K562 (cell line): ENCODE data around the gene INTS4. TPM values are rescaled to one million over a fixed set of nuclear protein-coding genes. Genes with fewer than 3 reads are reported as not detected.

Experiments used
- CBX1 ChIP-seq: sonication (generic); IDR thresholded peaks from 2 replicates; pipeline ENCODE4 v1.6.1; 2016; ENCODE audit warnings: antibody characterized with exemption, low read depth, mild to moderate bottlenecking
- CHCHD3 ChIP-seq: fragments of 250-450 bp; sonication (Bioruptor Pico); IDR thresholded peaks from 2 replicates; pipeline ENCODE4 v2.1.2; 2022; ENCODE audit warnings: mild to moderate bottlenecking
- CHD4 ChIP-seq: fragments of 200-600 bp; sonication (generic); IDR thresholded peaks from 3 replicates; pipeline ENCODE4 v1.6.1; 2012; ENCODE audit warnings: low read depth, mild to moderate bottlenecking, mixed read lengths, low read length, inconsistent platforms; ENCODE audit not compliant: insufficient read depth, insufficient replicate concordance, poor library complexity, severe bottlenecking
- EHMT2 ChIP-seq: fragments of 450-650 bp; IDR thresholded peaks from 2 replicates; pipeline ENCODE4 v1.6.1; 2018; ENCODE audit warnings: antibody characterized with exemption
- ETS2 ChIP-seq: IDR thresholded peaks from 2 replicates; pipeline ENCODE4 v1.6.1; 2016; ENCODE audit warnings: borderline replicate concordance, missing genetic modification characterization, mild to moderate bottlenecking, moderate library complexity, missing compliant biosample characterization; ENCODE audit not compliant: poor library complexity, severe bottlenecking
- GATAD2B ChIP-seq: fragments of 450-650 bp; IDR thresholded peaks from 2 replicates; pipeline ENCODE4 v1.6.1; 2017; ENCODE audit warnings: mild to moderate bottlenecking, borderline replicate concordance
- MTA3 ChIP-seq: fragments of 450-650 bp; formaldehyde crosslinking; IDR thresholded peaks from 2 replicates; pipeline ENCODE4 v1.6.1; 2017; ENCODE audit warnings: mild to moderate bottlenecking, borderline replicate concordance
- PCBP2 ChIP-seq: fragments of 200-400 bp; formaldehyde crosslinking; IDR thresholded peaks from 2 replicates; pipeline ENCODE4 v1.6.1; 2018; ENCODE audit warnings: low read length, low read depth, mild to moderate bottlenecking, moderate library complexity; ENCODE audit not compliant: poor library complexity, severe bottlenecking
- POLR3G ChIP-seq: IDR thresholded peaks from 2 replicates; pipeline ENCODE4 v1.6.1; 2011; ENCODE audit not compliant: insufficient read length, insufficient replicate concordance; ENCODE audit errors: extremely low read depth
- RAD21 ChIP-seq, 2 experiments: fragments of 250-450 bp in 1 of 2; fragments of 450-650 bp in 1 of 2; sonication (Bioruptor Pico) in 1 of 2; formaldehyde crosslinking in 1 of 2; IDR thresholded peaks in 1 of 2; conservative IDR thresholded peaks in 1 of 2; 2 replicates each; pipeline versions ENCODE4 v1.4.0 to v1.8.0; 2020 to 2022; ENCODE audit warnings: mild to moderate bottlenecking in 2 of 2, moderate library complexity in 1 of 2
- RAD51 ChIP-seq: fragments of 450-650 bp; IDR thresholded peaks from 2 replicates; pipeline ENCODE4 v1.7.1; 2016; ENCODE audit warnings: low read depth, mild to moderate bottlenecking, borderline replicate concordance
- RBM34 ChIP-seq: fragments of 200-400 bp; formaldehyde crosslinking; IDR thresholded peaks from 2 replicates; pipeline ENCODE4 v1.6.1; 2018; ENCODE audit warnings: low read length, borderline replicate concordance; ENCODE audit not compliant: insufficient read depth
- SIX5 ChIP-seq, 2 experiments: IDR thresholded peaks; 2 replicates each; pipeline ENCODE4 v1.6.1; 2011; ENCODE audit warnings: low read length in 2 of 2, borderline replicate concordance in 1 of 2, low read depth in 1 of 2, mild to moderate bottlenecking in 1 of 2, moderate library complexity in 1 of 2; ENCODE audit not compliant: insufficient read depth in 1 of 2
- SREBF1 ChIP-seq: fragments of 150-350 bp; IDR thresholded peaks from 2 replicates; pipeline ENCODE4 v1.6.1; 2014; ENCODE audit warnings: antibody characterized with exemption, low read depth, low read length, borderline replicate concordance
- XRCC4 ChIP-seq: IDR thresholded peaks from one replicate; pipeline ENCODE4 v1.6.1; 2011; ENCODE audit not compliant: insufficient read depth, insufficient read length; ENCODE audit errors: extremely low read depth
- ZBTB1 ChIP-seq: sonication (generic); formaldehyde crosslinking; IDR thresholded peaks from 2 replicates; pipeline ENCODE4 v1.8.1; 2023; ENCODE audit warnings: missing genetic modification reagents, low read depth, mild to moderate bottlenecking, borderline replicate concordance
- ZNF431 ChIP-seq: sonication (generic); formaldehyde crosslinking; IDR thresholded peaks from 2 replicates; pipeline ENCODE4 v1.8.0; 2022; ENCODE audit warnings: mild to moderate bottlenecking, missing genetic modification reagents
- ZSCAN32 ChIP-seq: fragments of 450-650 bp; formaldehyde crosslinking; IDR thresholded peaks from 2 replicates; pipeline ENCODE4 v1.4.0; 2020; ENCODE audit warnings: mild to moderate bottlenecking, moderate library complexity
- polyA plus RNA-seq, 8 experiments: library from polyadenylated mRNA; depleted of rRNA in 4 of 8; stranded (reverse) in 5 of 8; unstranded in 3 of 8; fragments of >200 nt; fragmentation: Nextera tagmentation in 2 of 8; fragmentation: Illumina TruSeq in 1 of 8; extraction: Ambion mirVana in 2 of 8; extraction: Trizol in 1 of 8; gene quantifications; 2 replicates each; pipeline versions ENCODE4 v1.2.1 to v1.2.3, GENCODE V29; 2011 to 2014; ENCODE audit warnings: inconsistent platforms in 1 of 8, missing spikeins in 1 of 8
- total RNA-seq, 7 experiments: library from RNA; depleted of rRNA in 6 of 7; stranded (reverse); fragments of >200 nt in 6 of 7; fragmentation: Illumina TruSeq in 2 of 7; extraction: Trizol in 2 of 7; gene quantifications; 2 replicates each; pipeline versions ENCODE4 v1.2.1 to v1.2.3, GENCODE V29; 2011 to 2021; ENCODE audit warnings: low replicate concordance in 1 of 7
- TF ChIP-seq, protein P1 (sequence below): sonication (generic); formaldehyde crosslinking; IDR thresholded peaks from 2 replicates; pipeline ENCODE4 v1.8.1; 2023; ENCODE audit warnings: mild to moderate bottlenecking, missing genetic modification reagents
- TF ChIP-seq, protein P2 (sequence below), 2 experiments: IDR thresholded peaks; 2 replicates each; pipeline ENCODE4 v1.6.1; 2012; ENCODE audit warnings: improper control_type of control experiment in 2 of 2, low read depth in 2 of 2, low read length in 2 of 2, borderline replicate concordance in 1 of 2
- TF ChIP-seq, protein P3 (sequence below), 3 experiments: IDR thresholded peaks in 2 of 3; conservative IDR thresholded peaks in 1 of 3; 2 replicates each; pipeline ENCODE4 v1.5.1; 2011 to 2012; ENCODE audit warnings: low read length in 3 of 3, mild to moderate bottlenecking in 3 of 3, control low read depth in 2 of 3, improper control_type of control experiment in 1 of 3, inconsistent platforms in 1 of 3, low read depth in 1 of 3, mixed read lengths in 1 of 3, moderate library complexity in 1 of 3; ENCODE audit not compliant: insufficient read depth in 2 of 3

The INTS4 gene
- total and polyA plus RNA-seq, 9 of the 15 experiments (the other 6 are each of a cell fraction or from before 2014, with no cell fraction given), result 28.4 to 53.4 (median 44.5) TPM

DNA sequence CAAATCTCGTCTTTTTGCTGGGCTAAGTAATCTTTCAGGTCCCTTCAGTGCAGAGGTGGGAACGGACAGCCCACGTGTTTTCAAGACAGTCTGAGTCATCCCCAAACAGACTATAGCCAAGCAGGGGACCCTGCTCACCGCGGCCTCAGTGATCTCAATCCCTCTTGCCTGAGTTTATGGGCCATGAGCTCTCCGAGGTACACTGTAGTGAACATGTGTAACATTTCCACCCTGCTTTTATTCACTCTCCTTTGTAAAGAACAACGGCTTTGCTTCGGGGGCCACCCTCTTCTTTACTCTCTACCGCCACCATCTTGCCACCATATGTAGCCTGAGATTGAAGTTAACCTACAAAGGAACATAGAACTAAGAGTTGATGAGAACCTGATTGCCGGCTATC, 40.2 kb upstream of the INTS4 start (continued):
- TF ChIP-seq, protein P1, sequence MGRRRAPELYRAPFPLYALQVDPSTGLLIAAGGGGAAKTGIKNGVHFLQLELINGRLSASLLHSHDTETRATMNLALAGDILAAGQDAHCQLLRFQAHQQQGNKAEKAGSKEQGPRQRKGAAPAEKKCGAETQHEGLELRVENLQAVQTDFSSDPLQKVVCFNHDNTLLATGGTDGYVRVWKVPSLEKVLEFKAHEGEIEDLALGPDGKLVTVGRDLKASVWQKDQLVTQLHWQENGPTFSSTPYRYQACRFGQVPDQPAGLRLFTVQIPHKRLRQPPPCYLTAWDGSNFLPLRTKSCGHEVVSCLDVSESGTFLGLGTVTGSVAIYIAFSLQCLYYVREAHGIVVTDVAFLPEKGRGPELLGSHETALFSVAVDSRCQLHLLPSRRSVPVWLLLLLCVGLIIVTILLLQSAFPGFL (CRISPR knock-in tag), result no peak
- TF ChIP-seq, protein P2, sequence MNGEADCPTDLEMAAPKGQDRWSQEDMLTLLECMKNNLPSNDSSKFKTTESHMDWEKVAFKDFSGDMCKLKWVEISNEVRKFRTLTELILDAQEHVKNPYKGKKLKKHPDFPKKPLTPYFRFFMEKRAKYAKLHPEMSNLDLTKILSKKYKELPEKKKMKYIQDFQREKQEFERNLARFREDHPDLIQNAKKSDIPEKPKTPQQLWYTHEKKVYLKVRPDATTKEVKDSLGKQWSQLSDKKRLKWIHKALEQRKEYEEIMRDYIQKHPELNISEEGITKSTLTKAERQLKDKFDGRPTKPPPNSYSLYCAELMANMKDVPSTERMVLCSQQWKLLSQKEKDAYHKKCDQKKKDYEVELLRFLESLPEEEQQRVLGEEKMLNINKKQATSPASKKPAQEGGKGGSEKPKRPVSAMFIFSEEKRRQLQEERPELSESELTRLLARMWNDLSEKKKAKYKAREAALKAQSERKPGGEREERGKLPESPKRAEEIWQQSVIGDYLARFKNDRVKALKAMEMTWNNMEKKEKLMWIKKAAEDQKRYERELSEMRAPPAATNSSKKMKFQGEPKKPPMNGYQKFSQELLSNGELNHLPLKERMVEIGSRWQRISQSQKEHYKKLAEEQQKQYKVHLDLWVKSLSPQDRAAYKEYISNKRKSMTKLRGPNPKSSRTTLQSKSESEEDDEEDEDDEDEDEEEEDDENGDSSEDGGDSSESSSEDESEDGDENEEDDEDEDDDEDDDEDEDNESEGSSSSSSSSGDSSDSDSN (IDR thresholded peaks at IDR 0.05; ENCODE audit: borderline replicate concordance in 1 of 2, low read depth in 2 of 2, low read length in 2 of 2), result no peak
- TF ChIP-seq RAD51 (no peak), EHMT2 (peak; percentile 46; the same call in 1 of the 2 replicates), CHD4 (no peak), MTA3 (no peak), RBM34 (no peak), CHCHD3 (no peak), ETS2 (tag) (no peak), ZSCAN32 (no peak), XRCC4 (no peak), POLR3G (no peak), RAD21 (CRISPR knock-in tag; conservative IDR thresholded peaks at IDR 0.05 in 1 of 2, IDR thresholded peaks at IDR 0.05 in 1 of 2) (peak in 1 of 2 experiments; percentile 47; a peak in 2 of 4 replicates), SREBF1 (no peak), SIX5 (IDR thresholded peaks at IDR 0.05; ENCODE audit: borderline replicate concordance in 1 of 2, insufficient read depth in 1 of 2, low read depth in 1 of 2, low read length in 2 of 2) (no peak), ZBTB1 (CRISPR knock-in tag) (no peak), PCBP2 (no peak), ZNF431 (CRISPR knock-in tag) (no peak), CBX1 (no peak), GATAD2B (no peak)
- TF ChIP-seq, protein P3, sequence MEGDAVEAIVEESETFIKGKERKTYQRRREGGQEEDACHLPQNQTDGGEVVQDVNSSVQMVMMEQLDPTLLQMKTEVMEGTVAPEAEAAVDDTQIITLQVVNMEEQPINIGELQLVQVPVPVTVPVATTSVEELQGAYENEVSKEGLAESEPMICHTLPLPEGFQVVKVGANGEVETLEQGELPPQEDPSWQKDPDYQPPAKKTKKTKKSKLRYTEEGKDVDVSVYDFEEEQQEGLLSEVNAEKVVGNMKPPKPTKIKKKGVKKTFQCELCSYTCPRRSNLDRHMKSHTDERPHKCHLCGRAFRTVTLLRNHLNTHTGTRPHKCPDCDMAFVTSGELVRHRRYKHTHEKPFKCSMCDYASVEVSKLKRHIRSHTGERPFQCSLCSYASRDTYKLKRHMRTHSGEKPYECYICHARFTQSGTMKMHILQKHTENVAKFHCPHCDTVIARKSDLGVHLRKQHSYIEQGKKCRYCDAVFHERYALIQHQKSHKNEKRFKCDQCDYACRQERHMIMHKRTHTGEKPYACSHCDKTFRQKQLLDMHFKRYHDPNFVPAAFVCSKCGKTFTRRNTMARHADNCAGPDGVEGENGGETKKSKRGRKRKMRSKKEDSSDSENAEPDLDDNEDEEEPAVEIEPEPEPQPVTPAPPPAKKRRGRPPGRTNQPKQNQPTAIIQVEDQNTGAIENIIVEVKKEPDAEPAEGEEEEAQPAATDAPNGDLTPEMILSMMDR (IDR thresholded peaks at IDR 0.05 in 2 of 3, conservative IDR thresholded peaks at IDR 0.05 in 1 of 3; ENCODE audit: insufficient read depth in 2 of 3, low read depth in 1 of 3, low read length in 3 of 3), result peak; percentile 24 to 60 (median 49); a peak in 5 of 6 replicates
